DND-41 (cell line): ENCODE results near the gene CEMP1.
"Not testable (repeated sequence)": the region's sequence is repeated elsewhere in the genome, so short reads cannot be mapped to it uniquely, and the experiment has no call there.

Source experiments
- CTCF ChIP-seq: IDR thresholded peaks from 2 replicates; pipeline ENCODE4 v1.5.1; 2012; ENCODE audit warnings: borderline replicate concordance, low read length, moderate library complexity, mild to moderate bottlenecking; ENCODE audit not compliant: poor library complexity, severe bottlenecking; ENCODE audit errors: extremely low read depth
- EZH2 ChIP-seq: IDR thresholded peaks from 3 replicates; pipeline ENCODE4 v1.6.1; 2012; ENCODE audit warnings: borderline replicate concordance, low read depth, mild to moderate bottlenecking, moderate library complexity, low read length, inconsistent platforms; ENCODE audit not compliant: severe bottlenecking

GRCh38 chr16:2550283-2550878 is 19.2 kb upstream of the CEMP1 start:
- TF ChIP-seq CTCF, EZH2: not testable (repeated sequence)
